ENCODE measurements around the gene DBNL. TPM values are rescaled to one million over a fixed set of nuclear protein-coding genes. Genes with fewer than 3 reads are reported as not detected.
A peak's percentile ranks its signal among the peaks of the same experiment; 100 is the strongest.

The DBNL gene
- total and polyA plus RNA-seq, 2 of the 13 experiments (the other 11 are each of a cell fraction or from before 2014, with no cell fraction given): 20.8 to 35.1 TPM

DNA sequence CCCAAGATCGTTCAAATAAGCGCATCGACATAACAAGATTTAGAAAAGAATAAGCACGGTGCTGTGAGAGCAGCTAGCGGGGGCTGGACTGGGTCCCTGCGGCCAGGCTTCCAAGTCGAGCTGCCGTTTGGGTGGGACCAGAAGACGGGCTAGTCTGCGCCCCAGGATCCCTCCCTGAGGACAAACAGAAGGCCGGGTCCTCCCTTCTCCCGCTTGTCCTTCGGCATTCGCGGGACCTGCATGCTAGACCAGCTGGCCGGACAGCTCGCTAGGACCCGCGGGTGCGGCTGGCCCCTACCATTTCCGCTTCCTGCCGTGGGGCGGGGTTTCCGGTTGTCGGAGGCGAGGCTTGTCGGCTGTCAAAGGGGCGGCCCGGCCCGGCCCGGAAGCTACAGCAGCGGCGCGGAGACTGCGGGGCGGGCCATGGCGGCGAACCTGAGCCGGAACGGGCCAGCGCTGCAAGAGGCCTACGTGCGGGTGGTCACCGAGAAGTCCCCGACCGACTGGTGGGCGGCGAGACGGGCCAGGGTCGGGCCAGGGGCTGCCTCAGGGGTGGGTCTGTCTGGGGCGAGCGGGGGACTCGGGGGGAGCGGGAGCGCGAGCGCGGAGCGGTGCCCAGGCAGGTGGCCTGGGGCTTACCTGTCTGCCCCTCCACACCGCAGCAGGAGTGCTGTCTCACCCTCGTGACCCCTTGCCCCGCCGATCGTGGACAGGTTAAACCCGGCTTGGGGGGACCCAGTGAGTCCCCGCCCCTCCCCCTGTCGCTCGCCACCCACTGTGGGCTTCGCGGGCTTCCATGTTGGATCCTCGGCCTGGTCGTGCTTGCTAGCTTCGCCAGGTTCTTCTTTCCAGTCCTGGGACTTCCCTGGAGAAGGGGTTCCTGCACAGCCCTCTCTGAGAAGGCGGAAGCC, at the start of gene DBNL (continued):
- TF ChIP-seq, protein P1, sequence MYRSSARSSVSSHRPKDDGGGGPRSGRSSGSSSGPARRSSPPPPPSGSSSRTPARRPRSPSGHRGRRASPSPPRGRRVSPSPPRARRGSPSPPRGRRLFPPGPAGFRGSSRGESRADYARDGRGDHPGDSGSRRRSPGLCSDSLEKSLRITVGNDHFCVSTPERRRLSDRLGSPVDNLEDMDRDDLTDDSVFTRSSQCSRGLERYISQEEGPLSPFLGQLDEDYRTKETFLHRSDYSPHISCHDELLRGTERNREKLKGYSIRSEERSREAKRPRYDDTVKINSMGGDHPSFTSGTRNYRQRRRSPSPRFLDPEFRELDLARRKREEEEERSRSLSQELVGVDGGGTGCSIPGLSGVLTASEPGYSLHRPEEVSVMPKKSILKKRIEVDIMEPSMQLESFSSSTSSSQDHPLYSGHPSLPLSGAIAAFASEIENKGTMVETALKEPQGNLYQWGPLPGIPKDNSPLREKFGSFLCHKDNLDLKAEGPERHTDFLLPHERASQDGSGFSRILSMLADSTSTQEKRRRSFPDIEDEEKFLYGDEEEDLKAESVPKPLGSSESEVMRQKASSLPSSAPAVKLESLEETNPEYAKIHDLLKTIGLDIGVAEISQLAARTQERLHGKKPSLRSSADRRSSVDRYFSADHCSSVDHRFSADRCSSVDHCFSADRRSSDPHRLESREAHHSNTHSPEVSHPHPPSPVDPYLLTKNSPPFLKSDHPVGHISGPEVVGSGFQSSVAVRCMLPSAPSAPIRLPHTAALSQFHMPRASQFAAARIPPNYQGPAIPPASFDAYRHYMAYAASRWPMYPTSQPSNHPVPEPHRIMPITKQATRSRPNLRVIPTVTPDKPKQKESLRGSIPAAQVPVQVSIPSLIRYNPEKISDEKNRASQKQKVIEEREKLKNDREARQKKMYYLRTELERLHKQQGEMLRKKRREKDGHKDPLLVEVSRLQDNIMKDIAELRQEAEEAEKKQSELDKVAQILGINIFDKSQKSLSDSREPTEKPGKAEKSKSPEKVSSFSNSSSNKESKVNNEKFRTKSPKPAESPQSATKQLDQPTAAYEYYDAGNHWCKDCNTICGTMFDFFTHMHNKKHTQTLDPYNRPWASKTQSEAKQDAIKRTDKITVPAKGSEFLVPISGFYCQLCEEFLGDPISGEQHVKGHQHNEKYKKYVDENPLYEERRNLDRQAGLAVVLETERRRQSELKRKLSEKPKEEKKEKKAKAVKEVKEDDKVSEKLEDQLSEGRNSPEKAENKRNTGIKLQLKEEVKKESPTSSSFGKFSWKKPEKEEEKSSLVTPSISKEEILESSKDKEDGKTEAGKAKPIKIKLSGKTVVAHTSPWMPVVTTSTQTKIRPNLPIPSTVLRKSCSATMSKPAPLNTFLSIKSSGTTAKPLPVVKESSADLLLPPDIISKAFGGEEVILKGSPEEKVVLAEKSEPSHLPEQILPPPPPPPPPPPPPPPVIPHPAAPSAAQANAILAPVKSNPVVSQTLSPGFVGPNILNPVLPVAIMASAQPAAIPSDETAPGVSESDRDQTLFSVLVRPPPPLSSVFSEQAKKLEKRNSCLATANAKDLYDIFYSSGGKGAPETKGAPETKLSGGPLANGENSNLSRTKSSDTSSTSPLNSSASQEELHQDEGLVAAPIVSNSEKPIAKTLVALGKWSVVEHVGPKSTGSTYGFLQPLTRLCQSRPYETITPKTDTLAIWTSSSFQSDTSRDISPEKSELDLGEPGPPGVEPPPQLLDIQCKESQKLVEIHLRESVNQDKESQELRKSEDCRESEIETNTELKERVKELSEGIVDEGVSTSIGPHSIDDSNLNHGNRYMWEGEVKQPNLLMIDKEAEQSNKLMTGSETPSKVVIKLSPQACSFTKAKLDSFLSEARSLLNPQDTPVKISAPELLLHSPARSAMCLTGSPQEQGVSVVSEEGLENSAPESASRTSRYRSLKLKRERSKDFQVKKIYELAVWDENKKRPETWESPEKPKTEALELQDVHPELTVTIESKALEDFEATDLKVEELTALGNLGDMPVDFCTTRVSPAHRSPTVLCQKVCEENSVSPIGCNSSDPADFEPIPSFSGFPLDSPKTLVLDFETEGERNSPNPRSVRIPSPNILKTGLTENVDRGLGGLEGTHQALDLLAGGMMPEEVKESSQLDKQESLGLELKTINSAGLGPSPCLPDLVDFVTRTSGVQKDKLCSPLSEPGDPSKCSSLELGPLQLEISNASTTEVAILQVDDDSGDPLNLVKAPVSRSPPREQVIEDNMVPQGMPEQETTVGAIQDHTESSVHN (CRISPR knock-in tag; IDR thresholded peaks at IDR 0.05): no peak; the same call in 1 of the 2 replicates
- peak; percentile 69 for TF ChIP-seq ZNF792 (CRISPR knock-in tag; IDR thresholded peaks at IDR 0.05)
- peak; percentile 85 for TF ChIP-seq MED8 (CRISPR knock-in tag; IDR thresholded peaks at IDR 0.05; ENCODE audit: insufficient replicate concordance)
- TF ChIP-seq, protein P2, sequence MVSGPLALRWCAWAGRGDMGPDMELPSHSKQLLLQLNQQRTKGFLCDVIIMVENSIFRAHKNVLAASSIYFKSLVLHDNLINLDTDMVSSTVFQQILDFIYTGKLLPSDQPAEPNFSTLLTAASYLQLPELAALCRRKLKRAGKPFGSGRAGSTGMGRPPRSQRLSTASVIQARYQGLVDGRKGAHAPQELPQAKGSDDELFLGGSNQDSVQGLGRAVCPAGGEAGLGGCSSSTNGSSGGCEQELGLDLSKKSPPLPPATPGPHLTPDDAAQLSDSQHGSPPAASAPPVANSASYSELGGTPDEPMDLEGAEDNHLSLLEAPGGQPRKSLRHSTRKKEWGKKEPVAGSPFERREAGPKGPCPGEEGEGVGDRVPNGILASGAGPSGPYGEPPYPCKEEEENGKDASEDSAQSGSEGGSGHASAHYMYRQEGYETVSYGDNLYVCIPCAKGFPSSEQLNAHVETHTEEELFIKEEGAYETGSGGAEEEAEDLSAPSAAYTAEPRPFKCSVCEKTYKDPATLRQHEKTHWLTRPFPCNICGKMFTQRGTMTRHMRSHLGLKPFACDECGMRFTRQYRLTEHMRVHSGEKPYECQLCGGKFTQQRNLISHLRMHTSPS (CRISPR knock-in tag; IDR thresholded peaks at IDR 0.05; ENCODE audit: low read depth): peak; percentile 68; the same call in 1 of the 2 replicates
- no peak for TF ChIP-seq HDAC6 (IDR thresholded peaks at IDR 0.05; ENCODE audit: low read depth, low read length)
- TF ChIP-seq BHLHE40 (IDR thresholded peaks at IDR 0.05; ENCODE audit: low read length): no peak
- TF ChIP-seq, protein P3, sequence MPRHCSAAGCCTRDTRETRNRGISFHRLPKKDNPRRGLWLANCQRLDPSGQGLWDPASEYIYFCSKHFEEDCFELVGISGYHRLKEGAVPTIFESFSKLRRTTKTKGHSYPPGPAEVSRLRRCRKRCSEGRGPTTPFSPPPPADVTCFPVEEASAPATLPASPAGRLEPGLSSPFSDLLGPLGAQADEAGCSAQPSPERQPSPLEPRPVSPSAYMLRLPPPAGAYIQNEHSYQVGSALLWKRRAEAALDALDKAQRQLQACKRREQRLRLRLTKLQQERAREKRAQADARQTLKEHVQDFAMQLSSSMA (CRISPR knock-in tag; IDR thresholded peaks at IDR 0.05): no peak
- TF ChIP-seq JDP2 (CRISPR knock-in tag; IDR thresholded peaks at IDR 0.05; ENCODE audit: borderline replicate concordance): no peak
- peak; percentile 87 for TF ChIP-seq DMAP1 (CRISPR knock-in tag; IDR thresholded peaks at IDR 0.05)
- TF ChIP-seq ZNF83 (CRISPR knock-in tag; IDR thresholded peaks at IDR 0.05; ENCODE audit: borderline replicate concordance): peak; percentile 69; the same call in 1 of the 2 replicates
- no peak for TF ChIP-seq ZNF75D (CRISPR knock-in tag; IDR thresholded peaks at IDR 0.05; ENCODE audit: borderline replicate concordance)
- peak; percentile 48; the same call in 1 of the 2 replicates for TF ChIP-seq ZNF350 (CRISPR knock-in tag; IDR thresholded peaks at IDR 0.05; ENCODE audit: borderline replicate concordance, low read depth)
- peak; percentile 91 for TF ChIP-seq GATAD1 (CRISPR knock-in tag; IDR thresholded peaks at IDR 0.05)
- TF ChIP-seq, protein P4, sequence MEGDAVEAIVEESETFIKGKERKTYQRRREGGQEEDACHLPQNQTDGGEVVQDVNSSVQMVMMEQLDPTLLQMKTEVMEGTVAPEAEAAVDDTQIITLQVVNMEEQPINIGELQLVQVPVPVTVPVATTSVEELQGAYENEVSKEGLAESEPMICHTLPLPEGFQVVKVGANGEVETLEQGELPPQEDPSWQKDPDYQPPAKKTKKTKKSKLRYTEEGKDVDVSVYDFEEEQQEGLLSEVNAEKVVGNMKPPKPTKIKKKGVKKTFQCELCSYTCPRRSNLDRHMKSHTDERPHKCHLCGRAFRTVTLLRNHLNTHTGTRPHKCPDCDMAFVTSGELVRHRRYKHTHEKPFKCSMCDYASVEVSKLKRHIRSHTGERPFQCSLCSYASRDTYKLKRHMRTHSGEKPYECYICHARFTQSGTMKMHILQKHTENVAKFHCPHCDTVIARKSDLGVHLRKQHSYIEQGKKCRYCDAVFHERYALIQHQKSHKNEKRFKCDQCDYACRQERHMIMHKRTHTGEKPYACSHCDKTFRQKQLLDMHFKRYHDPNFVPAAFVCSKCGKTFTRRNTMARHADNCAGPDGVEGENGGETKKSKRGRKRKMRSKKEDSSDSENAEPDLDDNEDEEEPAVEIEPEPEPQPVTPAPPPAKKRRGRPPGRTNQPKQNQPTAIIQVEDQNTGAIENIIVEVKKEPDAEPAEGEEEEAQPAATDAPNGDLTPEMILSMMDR (CRISPR knock-in tag; IDR thresholded peaks at IDR 0.05): no peak; the same call in 1 of the 2 replicates
- TF ChIP-seq ZNF772 (CRISPR knock-in tag; IDR thresholded peaks at IDR 0.05): peak; percentile 31; the same call in 1 of the 2 replicates
- peak; percentile 84; the same call in 1 of the 2 replicates for TF ChIP-seq ZNF607 (CRISPR knock-in tag; IDR thresholded peaks at IDR 0.05; ENCODE audit: borderline replicate concordance)
